ENCODE measurements around the gene DOC2B. TPM values are rescaled to one million over a fixed set of nuclear protein-coding genes. Genes with fewer than 3 reads are reported as not detected.

Gene DOC2B
- total RNA-seq, 1 experiment from 2014 or later: 2.7 TPM

DNA sequence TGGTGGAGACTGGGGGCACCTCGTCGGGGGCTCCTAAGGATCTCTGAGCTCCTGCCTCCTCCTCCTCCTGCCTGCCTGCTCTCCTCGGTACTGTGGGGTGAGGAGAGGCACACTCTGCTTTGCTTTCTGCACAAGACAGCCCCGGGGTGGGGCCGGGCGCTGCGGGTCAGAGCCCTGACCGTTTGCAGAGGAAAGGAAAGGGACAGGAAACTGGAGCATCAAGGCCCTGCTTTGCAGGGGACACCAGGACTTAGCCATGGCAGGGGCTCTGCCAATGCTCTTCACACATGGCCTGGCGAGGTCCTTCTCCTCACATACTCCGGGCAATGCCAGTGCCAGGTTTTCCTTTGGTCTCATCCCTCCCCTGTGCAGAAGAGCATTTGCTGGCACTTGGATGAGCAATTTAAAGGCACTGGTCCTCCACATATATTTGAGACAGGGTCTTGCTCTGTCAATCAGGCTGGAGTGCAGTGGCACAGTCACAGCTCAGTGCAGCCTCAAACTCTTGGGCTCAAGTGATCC, 23.8 kb upstream of the DOC2B start:
- CTCF ChIA-PET: interaction anchor here (0.6 to 1.6 kb wide), 2 partner anchors 87 to 207 kb away, joined by 3 to 4 read pairs; no protein-coding TSS in a partner anchor
- Mint-ChIP-seq H3K27ac (no peak overlapping the region), H3K4me1 (peaks cover 12% of the 10 kb centered on the region), H3K4me3 (no peak overlapping the region), H3K9me3 (peaks cover 13% of the 10 kb centered on the region), H3K36me3 (peaks cover 8% of the 10 kb centered on the region), H3K27me3 (ENCODE audit: low read depth) (peaks cover 13% of the 10 kb centered on the region)
- POLR2A ChIA-PET: no interaction called here
- ATAC-seq (no peak), DNase-seq (ENCODE audit: low spot score) (peak; percentile 5)
- TF ChIP-seq, protein P1, sequence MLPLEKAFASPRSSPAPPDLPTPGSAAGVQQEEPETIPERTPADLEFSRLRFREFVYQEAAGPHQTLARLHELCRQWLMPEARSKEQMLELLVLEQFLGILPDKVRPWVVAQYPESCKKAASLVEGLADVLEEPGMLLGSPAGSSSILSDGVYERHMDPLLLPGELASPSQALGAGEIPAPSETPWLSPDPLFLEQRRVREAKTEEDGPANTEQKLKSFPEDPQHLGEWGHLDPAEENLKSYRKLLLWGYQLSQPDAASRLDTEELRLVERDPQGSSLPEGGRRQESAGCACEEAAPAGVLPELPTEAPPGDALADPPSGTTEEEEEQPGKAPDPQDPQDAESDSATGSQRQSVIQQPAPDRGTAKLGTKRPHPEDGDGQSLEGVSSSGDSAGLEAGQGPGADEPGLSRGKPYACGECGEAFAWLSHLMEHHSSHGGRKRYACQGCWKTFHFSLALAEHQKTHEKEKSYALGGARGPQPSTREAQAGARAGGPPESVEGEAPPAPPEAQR (CRISPR knock-in tag; IDR thresholded peaks at IDR 0.05): no peak
- TF ChIP-seq, protein P2, sequence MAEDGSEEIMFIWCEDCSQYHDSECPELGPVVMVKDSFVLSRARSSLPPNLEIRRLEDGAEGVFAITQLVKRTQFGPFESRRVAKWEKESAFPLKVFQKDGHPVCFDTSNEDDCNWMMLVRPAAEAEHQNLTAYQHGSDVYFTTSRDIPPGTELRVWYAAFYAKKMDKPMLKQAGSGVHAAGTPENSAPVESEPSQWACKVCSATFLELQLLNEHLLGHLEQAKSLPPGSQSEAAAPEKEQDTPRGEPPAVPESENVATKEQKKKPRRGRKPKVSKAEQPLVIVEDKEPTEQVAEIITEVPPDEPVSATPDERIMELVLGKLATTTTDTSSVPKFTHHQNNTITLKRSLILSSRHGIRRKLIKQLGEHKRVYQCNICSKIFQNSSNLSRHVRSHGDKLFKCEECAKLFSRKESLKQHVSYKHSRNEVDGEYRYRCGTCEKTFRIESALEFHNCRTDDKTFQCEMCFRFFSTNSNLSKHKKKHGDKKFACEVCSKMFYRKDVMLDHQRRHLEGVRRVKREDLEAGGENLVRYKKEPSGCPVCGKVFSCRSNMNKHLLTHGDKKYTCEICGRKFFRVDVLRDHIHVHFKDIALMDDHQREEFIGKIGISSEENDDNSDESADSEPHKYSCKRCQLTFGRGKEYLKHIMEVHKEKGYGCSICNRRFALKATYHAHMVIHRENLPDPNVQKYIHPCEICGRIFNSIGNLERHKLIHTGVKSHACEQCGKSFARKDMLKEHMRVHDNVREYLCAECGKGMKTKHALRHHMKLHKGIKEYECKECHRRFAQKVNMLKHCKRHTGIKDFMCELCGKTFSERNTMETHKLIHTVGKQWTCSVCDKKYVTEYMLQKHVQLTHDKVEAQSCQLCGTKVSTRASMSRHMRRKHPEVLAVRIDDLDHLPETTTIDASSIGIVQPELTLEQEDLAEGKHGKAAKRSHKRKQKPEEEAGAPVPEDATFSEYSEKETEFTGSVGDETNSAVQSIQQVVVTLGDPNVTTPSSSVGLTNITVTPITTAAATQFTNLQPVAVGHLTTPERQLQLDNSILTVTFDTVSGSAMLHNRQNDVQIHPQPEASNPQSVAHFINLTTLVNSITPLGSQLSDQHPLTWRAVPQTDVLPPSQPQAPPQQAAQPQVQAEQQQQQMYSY (CRISPR knock-in tag; IDR thresholded peaks at IDR 0.05): peak; percentile 84
- TF ChIP-seq SP1 (CRISPR knock-in tag; conservative IDR thresholded peaks at IDR 0.05): no peak

DNA sequence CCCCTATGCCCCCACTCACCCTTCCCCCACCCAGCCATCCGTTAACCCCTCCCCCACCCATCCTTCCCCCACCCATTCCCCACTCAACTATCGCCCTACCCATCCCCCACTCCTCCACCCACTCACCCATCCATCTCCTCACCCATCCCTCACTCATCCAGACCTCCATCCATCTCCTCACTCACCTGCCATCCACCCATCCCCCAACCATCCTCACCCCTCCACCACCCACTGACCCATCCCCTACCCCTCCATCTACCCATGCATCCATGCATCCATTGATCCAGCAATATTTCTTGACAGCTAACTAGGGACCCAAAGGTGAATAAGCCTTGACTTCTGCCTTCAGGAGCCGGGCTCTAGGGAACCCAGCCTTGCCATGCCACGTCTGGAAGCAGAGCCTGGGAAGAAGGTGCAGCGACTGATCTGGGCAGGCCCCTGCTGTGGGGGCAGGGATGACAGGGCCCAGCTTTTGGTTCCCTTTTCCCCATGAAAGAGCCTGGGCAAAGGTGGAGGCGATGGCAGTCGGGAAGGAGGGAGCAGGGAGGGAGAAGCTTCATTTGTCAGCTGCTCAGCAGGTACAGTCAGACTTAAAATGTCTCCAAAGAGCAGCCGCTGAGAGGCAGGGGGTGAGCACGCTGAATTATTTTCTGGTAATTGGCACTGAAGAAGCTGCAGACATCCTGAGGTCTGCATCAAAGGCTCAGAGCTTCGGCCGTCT, 23.1 kb upstream of the DOC2B start:
- CTCF ChIA-PET: interaction anchor here (0.6 to 1.6 kb wide), 2 partner anchors 88 to 207 kb away, joined by 3 to 4 read pairs; no protein-coding TSS in a partner anchor
- POLR2A ChIA-PET: no interaction called here
- TF ChIP-seq SMAD4 (CRISPR knock-in tag; IDR thresholded peaks at IDR 0.05) (no peak), CTCF (IDR thresholded peaks at IDR 0.05) (no peak), JAZF1 (CRISPR knock-in tag; IDR thresholded peaks at IDR 0.05) (no peak), ZNF281 (CRISPR knock-in tag; IDR thresholded peaks at IDR 0.05) (no peak), FOXP1 (CRISPR knock-in tag; IDR thresholded peaks at IDR 0.05; ENCODE audit: borderline replicate concordance) (no peak), JUN (CRISPR knock-in tag; IDR thresholded peaks at IDR 0.05) (no peak), ZBTB21 (CRISPR knock-in tag; IDR thresholded peaks at IDR 0.05; ENCODE audit: borderline replicate concordance) (no peak), USF1 (CRISPR knock-in tag; IDR thresholded peaks at IDR 0.05) (no peak), ZNF219 (CRISPR knock-in tag; IDR thresholded peaks at IDR 0.05; ENCODE audit: borderline replicate concordance) (no peak), SMAD3 (CRISPR knock-in tag; IDR thresholded peaks at IDR 0.05; ENCODE audit: borderline replicate concordance) (no peak), NR1H2 (CRISPR knock-in tag; IDR thresholded peaks at IDR 0.05) (no peak), NFYB (CRISPR knock-in tag; conservative IDR thresholded peaks at IDR 0.05; ENCODE audit: low read depth) (no peak), ZNF138 (CRISPR knock-in tag; conservative IDR thresholded peaks at IDR 0.05) (no peak), GRHL2 (CRISPR knock-in tag; IDR thresholded peaks at IDR 0.05; ENCODE audit: insufficient replicate concordance, severe bottlenecking) (no peak)
- TF ChIP-seq, protein P1 (CRISPR knock-in tag; IDR thresholded peaks at IDR 0.05): no peak
- TF ChIP-seq, protein P3, sequence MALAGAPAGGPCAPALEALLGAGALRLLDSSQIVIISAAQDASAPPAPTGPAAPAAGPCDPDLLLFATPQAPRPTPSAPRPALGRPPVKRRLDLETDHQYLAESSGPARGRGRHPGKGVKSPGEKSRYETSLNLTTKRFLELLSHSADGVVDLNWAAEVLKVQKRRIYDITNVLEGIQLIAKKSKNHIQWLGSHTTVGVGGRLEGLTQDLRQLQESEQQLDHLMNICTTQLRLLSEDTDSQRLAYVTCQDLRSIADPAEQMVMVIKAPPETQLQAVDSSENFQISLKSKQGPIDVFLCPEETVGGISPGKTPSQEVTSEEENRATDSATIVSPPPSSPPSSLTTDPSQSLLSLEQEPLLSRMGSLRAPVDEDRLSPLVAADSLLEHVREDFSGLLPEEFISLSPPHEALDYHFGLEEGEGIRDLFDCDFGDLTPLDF (CRISPR knock-in tag; IDR thresholded peaks at IDR 0.05): no peak
- no peak overlapping the region for H3K4me3 Mint-ChIP-seq
- peak; percentile 7 for DNase-seq (ENCODE audit: low spot score)
- H3K36me3 Mint-ChIP-seq: peaks cover 8% of the 10 kb centered on the region
- H3K4me1 Mint-ChIP-seq: peaks cover 18% of the 10 kb centered on the region
- ATAC-seq: no peak
- H3K27me3 Mint-ChIP-seq (ENCODE audit: low read depth): peaks cover 13% of the 10 kb centered on the region
- peaks cover 13% of the 10 kb centered on the region for H3K9me3 Mint-ChIP-seq
- H3K27ac Mint-ChIP-seq: no peak overlapping the region
